Suppressor macrophage treated with lipopolysaccharide for 4 hours (primary cell): ENCODE measurements around the gene NCAPG.

ENCODE experiments used
- DNase-seq: peaks from one replicate; pipeline ENCODE4 v3.0.0-alpha.2; 2020

NCAPG gene

GRCh38 chr4:17875402-17876070 lies 64.8 kb downstream of the NCAPG start:
- no peak for DNase-seq

- no peak for DNase-seq
Observed at GRCh38 chr4:17876943-17877342, 66.2 kb downstream of the NCAPG start.

- DNase-seq: no peak
Observed at GRCh38 chr4:17877661-17878060, 66.9 kb downstream of the NCAPG start.

- DNase-seq: no peak
Observed at GRCh38 chr4:17884063-17884462, 73.3 kb downstream of the NCAPG start.

GRCh38 chr4:17884511-17884910 lies 73.7 kb downstream of the NCAPG start:
- no peak for DNase-seq

- no peak for DNase-seq
Observed at GRCh38 chr4:17889692-17890091, 78.9 kb downstream of the NCAPG start.

GRCh38 chr4:17894421-17894820 lies 83.6 kb downstream of the NCAPG start:
- DNase-seq: no peak
